Bronchial epithelial cell (primary cell): Measurements from ENCODE around the gene KNDC1. TPM values are rescaled to one million over a fixed set of nuclear protein-coding genes. Genes with fewer than 3 reads are reported as not detected.

ENCODE experiments used
- DNase-seq: peaks from one replicate; pipeline ENCODE4 v3.0.0-alpha.2; 2010; ENCODE audit warnings: low read depth
- FAIRE-seq: peaks from 2 replicates; lab custom pipeline; 2011; peaks lifted over from hg19 to GRCh38; lab: Jason Lieb, UNC
- H3K27me3 ChIP-seq: 2 replicates; pipeline ENCODE4 v1.5.1; 2011; ENCODE audit warnings: low read length; ENCODE audit not compliant: control insufficient read depth, insufficient read depth
- H3K36me3 ChIP-seq: 2 replicates; pipeline ENCODE4 v1.5.1; 2011; ENCODE audit warnings: low read length; ENCODE audit not compliant: control insufficient read depth, insufficient read depth
- H3K4me3 ChIP-seq: 2 replicates; pipeline ENCODE4 v1.5.1; 2011; ENCODE audit warnings: mild to moderate bottlenecking, low read depth, low read length, control low read depth
- total RNA-seq: library from RNA; depleted of rRNA; stranded (reverse); fragments of >200 nt; gene quantifications from 2 replicates; pipeline ENCODE4 v1.2.1, GENCODE V29; 2014
- TF ChIP-seq, protein P1 (sequence below): IDR thresholded peaks from 2 replicates; pipeline ENCODE4 v1.5.1; 2011; ENCODE audit warnings: mild to moderate bottlenecking, moderate library complexity, low read length, control low read depth, inconsistent platforms; ENCODE audit not compliant: insufficient read depth, severe bottlenecking

The KNDC1 gene
- total RNA-seq, 1 donor from 2014 or later = under 0.01 TPM

DNA sequence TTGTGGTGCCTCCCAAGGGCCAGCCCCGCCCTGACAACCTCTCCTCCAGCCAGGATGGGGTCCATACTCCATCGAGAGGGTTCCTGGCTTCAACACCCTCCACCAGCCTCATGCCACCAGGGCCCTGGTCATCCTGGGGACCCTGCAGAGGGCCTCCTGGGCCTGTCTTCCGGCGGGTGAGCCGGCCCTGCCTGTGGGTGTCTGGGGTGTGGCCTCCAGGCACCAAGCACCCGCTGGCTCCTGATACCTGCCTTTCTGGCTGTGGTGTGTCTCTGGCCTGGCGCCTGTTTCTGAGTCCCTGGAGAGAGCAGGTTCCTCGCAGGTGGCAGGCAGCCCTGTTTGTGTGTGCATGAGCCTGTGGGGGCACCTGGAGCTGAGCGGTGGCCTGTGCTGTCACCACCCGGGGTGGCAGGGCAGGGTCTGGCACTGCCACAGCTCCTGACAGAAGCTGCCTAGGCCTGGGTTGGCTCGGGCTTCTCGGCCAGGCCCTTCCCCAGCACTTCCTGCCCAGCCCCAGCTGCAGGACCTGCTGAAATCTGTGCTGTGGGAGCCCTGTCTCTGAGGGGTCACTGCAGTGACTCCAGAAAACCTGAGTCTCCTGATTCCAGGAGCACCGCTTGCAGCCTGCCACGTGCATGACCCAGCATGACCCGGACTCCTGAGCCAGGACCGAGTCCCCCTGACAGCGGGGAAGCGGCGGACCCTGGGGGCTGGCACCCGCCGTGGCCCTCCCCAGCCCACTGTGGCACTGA is 98.2 kb downstream of the KNDC1 start:
- Histone ChIP-seq H3K36me3 (no peaks in the 10 kb centered on the region), H3K4me3 (no peak overlapping the region), H3K27me3 (no peaks in the 10 kb centered on the region)
- DNase-seq (peak; percentile 47), FAIRE-seq (no peak)
- TF ChIP-seq, protein P1, sequence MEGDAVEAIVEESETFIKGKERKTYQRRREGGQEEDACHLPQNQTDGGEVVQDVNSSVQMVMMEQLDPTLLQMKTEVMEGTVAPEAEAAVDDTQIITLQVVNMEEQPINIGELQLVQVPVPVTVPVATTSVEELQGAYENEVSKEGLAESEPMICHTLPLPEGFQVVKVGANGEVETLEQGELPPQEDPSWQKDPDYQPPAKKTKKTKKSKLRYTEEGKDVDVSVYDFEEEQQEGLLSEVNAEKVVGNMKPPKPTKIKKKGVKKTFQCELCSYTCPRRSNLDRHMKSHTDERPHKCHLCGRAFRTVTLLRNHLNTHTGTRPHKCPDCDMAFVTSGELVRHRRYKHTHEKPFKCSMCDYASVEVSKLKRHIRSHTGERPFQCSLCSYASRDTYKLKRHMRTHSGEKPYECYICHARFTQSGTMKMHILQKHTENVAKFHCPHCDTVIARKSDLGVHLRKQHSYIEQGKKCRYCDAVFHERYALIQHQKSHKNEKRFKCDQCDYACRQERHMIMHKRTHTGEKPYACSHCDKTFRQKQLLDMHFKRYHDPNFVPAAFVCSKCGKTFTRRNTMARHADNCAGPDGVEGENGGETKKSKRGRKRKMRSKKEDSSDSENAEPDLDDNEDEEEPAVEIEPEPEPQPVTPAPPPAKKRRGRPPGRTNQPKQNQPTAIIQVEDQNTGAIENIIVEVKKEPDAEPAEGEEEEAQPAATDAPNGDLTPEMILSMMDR = no peak

DNA sequence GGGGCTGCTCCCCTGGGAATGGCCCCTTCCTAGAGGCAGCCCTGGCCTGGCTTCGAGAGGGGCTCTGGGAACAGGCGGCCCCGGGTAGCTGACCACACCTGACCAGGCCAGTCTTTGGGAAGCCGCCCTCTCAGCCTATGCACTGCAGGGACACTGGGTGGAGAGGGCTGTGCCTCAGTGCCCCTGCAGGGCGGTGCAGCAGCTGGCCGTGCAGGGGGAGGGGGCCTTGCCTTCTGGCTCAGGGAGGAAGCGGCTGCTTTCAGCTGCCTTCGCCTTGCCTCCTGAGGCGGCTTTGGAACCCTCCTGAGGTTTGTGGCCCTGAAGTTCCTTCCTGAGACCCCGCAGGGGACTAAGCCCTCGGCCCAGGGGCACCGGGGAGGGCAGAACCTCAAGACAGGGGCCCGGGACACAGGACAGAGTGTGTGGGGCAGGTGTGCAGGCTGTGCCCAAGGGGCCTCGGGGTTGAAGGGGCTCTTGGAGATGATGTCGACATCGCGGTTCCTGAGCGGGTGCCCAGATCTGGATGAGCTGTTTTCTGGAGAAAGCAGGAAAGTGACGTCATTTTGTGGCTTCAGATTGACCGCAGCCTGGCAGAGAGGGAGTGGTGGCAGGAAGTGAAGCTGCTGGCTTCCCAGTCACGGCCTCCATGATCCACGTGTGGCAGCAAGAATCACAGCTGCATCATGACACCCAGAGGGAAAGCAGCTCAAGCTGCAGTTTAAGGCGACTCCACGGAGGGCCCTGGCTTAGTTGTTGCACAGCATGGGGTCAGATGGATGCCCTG is 99.0 kb downstream of the KNDC1 start:
- no peaks in the 10 kb centered on the region for H3K27me3 ChIP-seq
- no peaks in the 10 kb centered on the region for H3K36me3 ChIP-seq
- DNase-seq = peak; percentile 99
- TF ChIP-seq, protein P1 = no peak
- no peak overlapping the region for H3K4me3 ChIP-seq
- peak; percentile 99 for FAIRE-seq

DNA sequence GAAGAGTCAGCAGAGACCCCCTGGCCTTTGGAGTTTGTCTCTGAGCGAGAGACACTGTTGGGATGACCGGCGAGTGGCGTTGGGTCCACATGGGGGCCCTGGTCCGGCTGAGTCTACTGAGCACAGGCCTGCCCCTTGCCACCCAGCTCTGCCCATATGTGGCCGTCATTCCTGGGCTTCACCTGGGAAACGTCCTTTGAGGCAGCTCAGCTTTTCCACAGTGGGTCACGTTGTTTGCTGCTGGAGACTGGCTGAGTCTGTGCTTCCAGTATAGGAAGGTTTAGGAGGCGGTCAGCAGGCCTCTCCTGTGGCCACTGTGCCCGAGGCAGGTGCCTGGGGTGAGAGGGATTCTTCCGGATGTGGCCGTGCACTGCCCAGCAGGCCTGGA is 99.6 kb downstream of the KNDC1 start:
- FAIRE-seq = no peak
- TF ChIP-seq, protein P1 = no peak
- Histone ChIP-seq H3K4me3 (no peak overlapping the region), H3K27me3 (no peaks in the 10 kb centered on the region), H3K36me3 (no peaks in the 10 kb centered on the region)
- DNase-seq = no peak

DNA sequence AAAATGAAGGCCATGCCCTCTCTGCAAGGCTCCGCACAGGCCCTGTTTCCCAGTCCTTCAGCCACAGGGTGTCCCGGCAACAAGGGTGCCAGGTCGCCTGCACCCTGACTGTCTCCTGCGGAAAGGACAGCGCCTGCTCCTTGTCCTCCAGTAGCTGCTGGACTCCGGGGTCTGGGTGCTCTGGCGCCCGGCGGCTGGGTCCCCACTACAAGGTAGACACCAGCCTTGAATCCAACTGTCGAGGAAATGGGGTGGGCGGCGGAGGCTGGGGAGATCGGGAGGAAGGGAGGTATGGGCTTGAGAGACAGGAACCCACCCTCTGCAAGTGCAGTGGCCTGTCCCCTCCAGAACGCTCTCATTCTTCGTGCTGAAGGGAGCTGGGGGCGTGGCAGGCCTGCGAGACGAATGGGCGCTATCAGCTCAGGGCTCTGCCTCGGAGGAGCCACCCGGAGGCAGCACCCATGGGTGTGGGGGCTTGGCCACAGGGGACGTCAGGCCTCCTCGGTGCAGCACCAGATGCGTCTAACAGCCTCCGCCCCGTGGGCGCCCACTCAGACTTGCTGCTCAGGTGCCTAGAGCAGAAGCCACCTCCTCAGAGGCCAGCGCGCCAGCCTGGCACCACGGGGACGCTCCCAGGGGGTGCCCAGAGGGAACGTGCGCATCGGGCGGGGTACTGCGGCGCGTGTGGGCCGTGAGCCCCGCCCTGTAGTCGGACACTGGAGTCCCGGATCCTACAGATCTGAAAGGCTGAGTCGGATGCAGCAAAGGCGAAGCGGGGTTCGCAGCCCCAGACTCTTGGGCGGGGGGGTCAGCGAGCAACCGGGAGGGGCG is 101.1 kb downstream of the KNDC1 start:
- Histone ChIP-seq H3K4me3 (peak overlapping the region; percentile 55), H3K27me3 (no peaks in the 10 kb centered on the region), H3K36me3 (no peaks in the 10 kb centered on the region)
- TF ChIP-seq, protein P1 = no peak
- DNase-seq (no peak), FAIRE-seq (no peak)

DNA sequence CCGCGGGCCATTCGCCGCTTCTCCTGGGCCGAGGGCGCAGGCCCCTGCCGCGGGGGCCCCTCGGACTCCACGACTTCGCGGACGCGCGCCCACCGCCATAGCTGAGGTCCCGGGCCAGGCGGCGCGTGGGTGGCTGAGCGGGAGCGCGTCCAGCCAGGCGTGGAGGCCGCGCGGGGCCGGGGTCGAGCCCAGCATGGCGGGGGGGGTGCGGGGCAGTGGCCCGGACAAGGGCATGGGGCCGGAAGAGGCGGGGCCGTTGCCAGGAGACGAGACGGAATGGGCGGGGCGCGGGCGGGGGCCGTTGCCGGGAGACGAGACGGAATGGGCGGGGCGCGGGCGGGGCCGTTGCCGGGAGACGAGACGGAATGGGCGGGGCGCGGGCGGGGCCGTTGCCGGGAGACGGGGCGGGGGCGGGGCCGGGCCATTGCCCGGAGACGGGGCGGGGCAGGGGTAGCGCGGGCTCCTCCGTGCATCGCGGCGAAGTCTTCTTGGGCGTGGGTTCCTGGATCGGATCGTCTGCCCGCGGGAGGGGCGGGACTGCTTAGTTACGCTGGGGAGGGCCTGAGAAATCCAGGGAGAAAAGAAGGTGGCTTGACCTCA is 101.8 kb downstream of the KNDC1 start:
- peak; percentile 43 for DNase-seq
- TF ChIP-seq, protein P1 = no peak

More for the DNA sequence above, 101.8 kb downstream of the KNDC1 start:
- Histone ChIP-seq H3K36me3 (no peaks in the 10 kb centered on the region), H3K27me3 (no peaks in the 10 kb centered on the region), H3K4me3 (peak overlapping the region; percentile 55)
- FAIRE-seq = no peak
